Spleen (tissue), 11 donors: Measurements from ENCODE around the gene AMHR2. TPM values are rescaled to one million over a fixed set of nuclear protein-coding genes. Genes with fewer than 3 reads are reported as not detected.
"Not testable (repeated sequence)": the region's sequence is repeated elsewhere in the genome, so short reads cannot be mapped to it uniquely, and the experiment has no call there.

Source experiments
- DNase-seq: peaks from one replicate; pipeline ENCODE4 v3.0.0-alpha.2; 2020
- H3K27ac ChIP-seq, 8 donors: fragments of 200-600 bp; sonication (generic) in 7 of 8; 1 replicate in 4 of 8; 2 replicates in 4 of 8; pipeline versions ENCODE4 v1.5.0 to v1.8.0; 2016 to 2021; ENCODE audit warnings: inconsistent platforms in 4 of 8, mild to moderate bottlenecking in 4 of 8, moderate library complexity in 1 of 8
- H3K27me3 ChIP-seq, 7 donors: fragments of 200-600 bp; sonication (generic) in 6 of 7; replicated peaks in 1 of 7; 1 replicate in 4 of 7; 2 replicates in 3 of 7; pipeline versions ENCODE4 v1.5.0 to v1.8.0; 2016 to 2021; ENCODE audit warnings: inconsistent platforms in 3 of 7, mild to moderate bottlenecking in 1 of 7
- H3K36me3 ChIP-seq, 6 donors: fragments of 200-600 bp; sonication (generic) in 5 of 6; 1 replicate in 4 of 6; 2 replicates in 2 of 6; pipeline versions ENCODE4 v1.5.0 to v1.8.0; 2016 to 2021; ENCODE audit warnings: inconsistent platforms in 2 of 6
- H3K4me1 ChIP-seq, 6 donors: fragments of 200-600 bp; sonication (generic) in 5 of 6; 1 replicate in 3 of 6; 2 replicates in 3 of 6; pipeline versions ENCODE4 v1.5.0 to v1.8.0; 2016 to 2021; ENCODE audit warnings: inconsistent platforms in 3 of 6
- H3K4me3 ChIP-seq, 8 donors: fragments of 200-600 bp; sonication (generic) in 7 of 8; 1 replicate in 4 of 8; 2 replicates in 4 of 8; pipeline versions ENCODE4 v1.5.0 to v1.8.0; 2016 to 2021; ENCODE audit warnings: inconsistent platforms in 4 of 8, mild to moderate bottlenecking in 4 of 8, moderate library complexity in 2 of 8
- H3K9me3 ChIP-seq, 8 donors: fragments of 200-600 bp; sonication (generic) in 7 of 8; 1 replicate in 4 of 8; 2 replicates in 4 of 8; pipeline versions ENCODE4 v1.5.0 to v1.8.0; 2016 to 2021; ENCODE audit warnings: inconsistent platforms in 4 of 8
- POLR2A ChIP-seq, 3 donors: fragments of 450-650 bp; IDR thresholded peaks; one replicate each; pipeline ENCODE4 v1.5.1; 2017; ENCODE audit warnings: antibody characterized with exemption in 3 of 3, mild to moderate bottlenecking in 1 of 3
- POLR2AphosphoS5 ChIP-seq, 3 donors: sonication (generic); formaldehyde crosslinking; IDR thresholded peaks; one replicate each; pipeline ENCODE4 v1.5.1; 2017; ENCODE audit warnings: antibody characterized with exemption in 3 of 3
- WGBS, 5 donors: extraction: QIAGEN DNeasy Blood & Tissue Kit in 3 of 5; methylation state at CpG; one replicate each; pipeline versions ENCODE4 v1.1.5 to v1.1.7; 2013 to 2018; 5-methylcytosine and 5-hydroxymethylcytosine counted together
- intact Hi-C: fragments of 100-400 bp; cut with DNase I; formaldehyde crosslinking; loops from one replicate; pipeline ENCODE4 v1.15.0; 2023; ENCODE audit warnings: low total_unique reads
- polyA plus RNA-seq, 3 donors: library from polyadenylated mRNA; stranded (reverse); fragments of 200-250 nt; gene quantifications; one replicate each; pipeline ENCODE4 v1.2.1, GENCODE V29; 2013
- total RNA-seq, 7 donors: library from RNA; depleted of rRNA in 3 of 7; stranded (reverse); fragments of >200 nt in 3 of 7; fragmentation: NEBNext Ultra II Directional in 4 of 7; extraction: Animal tissue kit (Norgen Biotek cat#: 25700) in 4 of 7; gene quantifications; one replicate each; pipeline versions ENCODE4 v1.1.0 to v1.2.1, GENCODE V29; 2016 to 2021
- TF ChIP-seq, protein P1 (sequence below), 11 experiments: fragments of 200-600 bp in 7 of 11; fragments of 450-650 bp in 4 of 11; sonication (generic) in 4 of 11; IDR thresholded peaks in 8 of 11; conservative IDR thresholded peaks in 3 of 11; 1 replicate in 7 of 11; 2 replicates in 4 of 11; pipeline versions ENCODE4 v1.4.0 to v1.8.0; 2016 to 2021; ENCODE audit warnings: antibody characterized with exemption in 11 of 11, inconsistent platforms in 4 of 11, mild to moderate bottlenecking in 1 of 11
- donor health status: healthy with polysubstance abuse.
- donor health status: DM: no; HTN: no; CAD: no; lungs with moderate emphysema.
- donor health status: DM: no; HTN: no; CAD: no.
- donor health status: Bipolar disorder and iron deficiency.
- donor health status: healthy.
- donor health status: DM: no; HTN: no; CAD: no.
- donor health status: DM: yes; HTN: yes; CAD: no.

Gene AMHR2
- total and polyA plus RNA-seq, 10 donors: 1.2 to 20.6 (median 7.9) TPM

DNA sequence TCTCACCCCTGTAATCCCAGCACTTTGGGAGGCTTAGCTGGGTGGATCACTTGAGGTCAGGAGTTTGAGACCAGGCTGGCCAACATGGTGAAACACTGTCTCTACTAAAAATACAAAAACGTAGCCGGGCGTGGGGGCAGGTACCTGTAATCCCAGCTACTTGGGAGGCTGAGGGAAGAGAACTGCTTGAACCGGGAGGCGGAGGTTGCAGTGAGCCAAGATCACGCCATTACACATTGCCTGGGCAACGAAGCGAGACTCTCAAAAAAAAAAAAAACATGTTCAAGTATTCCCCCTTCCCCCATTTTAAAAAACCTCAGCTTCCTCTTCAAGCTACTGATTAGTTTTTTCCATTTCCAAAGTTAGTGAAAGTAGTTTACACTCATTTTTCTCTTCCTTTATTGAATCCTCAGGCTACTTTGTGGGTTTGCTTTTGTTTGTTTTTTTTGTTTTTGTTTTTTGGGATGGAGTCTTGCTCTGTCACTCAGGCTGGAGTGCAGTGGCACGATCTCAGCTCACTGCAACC lies 6.3 kb upstream of the AMHR2 start:
- 38 to 64% (median 43%) methylated on average over 9 of the region's 9 CpGs for WGBS, 5 donors
- peaks cover 22 to 87% (median 54%) of the 10 kb centered on the region in 6 donors for H3K4me1 ChIP-seq
- intact Hi-C loops: loop anchor here (5.0 kb wide), 1 partner anchor 65 kb away; no protein-coding TSS in a partner anchor

DNA sequence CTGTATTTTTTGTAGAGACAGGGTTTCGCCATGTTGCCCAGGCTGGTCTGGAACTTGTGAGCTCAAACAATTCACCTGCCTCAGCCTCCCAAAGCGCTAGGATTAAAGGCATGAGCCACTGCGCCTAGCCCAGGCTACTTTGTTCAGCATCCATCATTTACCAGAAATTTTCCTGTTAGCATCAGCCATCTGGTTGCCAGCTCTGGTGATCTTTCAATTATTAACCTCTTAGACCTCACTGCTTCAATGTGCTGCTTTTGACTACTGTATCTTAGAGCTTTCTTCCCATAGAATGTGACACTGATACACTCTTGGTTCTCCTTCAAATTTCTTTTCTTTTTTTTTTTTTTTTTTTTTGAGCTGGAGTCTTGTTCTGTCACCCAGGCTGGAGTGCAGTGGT lies 5.4 kb upstream of the AMHR2 start:
- DNase-seq: no peak
- Histone ChIP-seq H3K27me3 (no peaks in the 10 kb centered on the region), H3K36me3 (peaks cover 0 to 15% (median 2%) of the 10 kb centered on the region in 6 donors), H3K9me3 (no peaks in the 10 kb centered on the region), H3K4me3 (no peak overlapping the region), H3K4me1 (peaks cover 15 to 78% (median 46%) of the 10 kb centered on the region in 6 donors), H3K27ac (no peak overlapping the region)
- intact Hi-C loops: loop anchor here (5.0 kb wide), 1 partner anchor 66 kb away; no protein-coding TSS in a partner anchor
- TF ChIP-seq POLR2A (IDR thresholded peaks at IDR 0.05) (no peak), POLR2AphosphoS5 (IDR thresholded peaks at IDR 0.05) (no peak)
- TF ChIP-seq, protein P1, sequence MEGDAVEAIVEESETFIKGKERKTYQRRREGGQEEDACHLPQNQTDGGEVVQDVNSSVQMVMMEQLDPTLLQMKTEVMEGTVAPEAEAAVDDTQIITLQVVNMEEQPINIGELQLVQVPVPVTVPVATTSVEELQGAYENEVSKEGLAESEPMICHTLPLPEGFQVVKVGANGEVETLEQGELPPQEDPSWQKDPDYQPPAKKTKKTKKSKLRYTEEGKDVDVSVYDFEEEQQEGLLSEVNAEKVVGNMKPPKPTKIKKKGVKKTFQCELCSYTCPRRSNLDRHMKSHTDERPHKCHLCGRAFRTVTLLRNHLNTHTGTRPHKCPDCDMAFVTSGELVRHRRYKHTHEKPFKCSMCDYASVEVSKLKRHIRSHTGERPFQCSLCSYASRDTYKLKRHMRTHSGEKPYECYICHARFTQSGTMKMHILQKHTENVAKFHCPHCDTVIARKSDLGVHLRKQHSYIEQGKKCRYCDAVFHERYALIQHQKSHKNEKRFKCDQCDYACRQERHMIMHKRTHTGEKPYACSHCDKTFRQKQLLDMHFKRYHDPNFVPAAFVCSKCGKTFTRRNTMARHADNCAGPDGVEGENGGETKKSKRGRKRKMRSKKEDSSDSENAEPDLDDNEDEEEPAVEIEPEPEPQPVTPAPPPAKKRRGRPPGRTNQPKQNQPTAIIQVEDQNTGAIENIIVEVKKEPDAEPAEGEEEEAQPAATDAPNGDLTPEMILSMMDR (IDR thresholded peaks at IDR 0.05 in 8 of 11, conservative IDR thresholded peaks at IDR 0.05 in 3 of 11): no peak
- 92 to 99% (median 95%) methylated on average over 3 of the region's 3 CpGs for WGBS, 5 donors

More for the DNA sequence above, 6.3 kb upstream of the AMHR2 start:
- not testable (repeated sequence) for H3K9me3 ChIP-seq, H3K4me3 ChIP-seq, H3K27me3 ChIP-seq
- peak; percentile 42 for DNase-seq
- Histone ChIP-seq H3K36me3 (peaks cover 0 to 19% (median 4%) of the 10 kb centered on the region in 6 donors), H3K27ac (peak overlapping the region in 3 of 8 donors; percentile 2 to 21 (median 2))

DNA sequence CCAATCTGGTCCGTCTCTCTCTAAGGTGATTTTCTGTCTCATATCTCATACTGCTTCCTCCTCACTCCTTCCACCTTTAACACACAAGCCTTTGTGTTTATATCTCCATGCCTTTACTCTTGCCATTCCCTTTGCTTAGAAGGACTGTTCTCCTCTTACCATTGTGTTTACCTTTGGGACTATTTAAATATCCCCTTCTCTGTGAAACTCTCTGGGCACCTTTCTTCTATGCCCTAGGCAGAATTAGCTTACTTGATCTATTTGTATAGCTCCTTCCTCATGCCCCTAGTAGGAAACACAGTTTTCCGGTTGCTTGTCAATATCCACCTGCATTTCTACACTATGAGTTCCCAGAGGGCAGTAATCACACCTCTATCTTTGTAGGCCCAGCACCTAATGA lies 3.9 kb upstream of the AMHR2 start:
- Histone ChIP-seq H3K36me3 (peaks cover 0 to under 1% (median 0%) of the 10 kb centered on the region in 6 donors), H3K4me1 (peaks cover 4 to 63% (median 34%) of the 10 kb centered on the region in 6 donors), H3K27me3 (no peaks in the 10 kb centered on the region), H3K9me3 (no peaks in the 10 kb centered on the region), H3K4me3 (no peak overlapping the region), H3K27ac (no peak overlapping the region)
- intact Hi-C loops: loop anchor here (5.0 kb wide), 1 partner anchor 67 kb away; no protein-coding TSS in a partner anchor
- WGBS, 5 donors: 88 to 93% (median 92%) methylated on average over 2 of the region's 2 CpGs
- no peak for DNase-seq
- TF ChIP-seq POLR2AphosphoS5 (IDR thresholded peaks at IDR 0.05) (no peak), POLR2A (IDR thresholded peaks at IDR 0.05) (no peak)
- TF ChIP-seq, protein P1 (IDR thresholded peaks at IDR 0.05 in 8 of 11, conservative IDR thresholded peaks at IDR 0.05 in 3 of 11): no peak

DNA sequence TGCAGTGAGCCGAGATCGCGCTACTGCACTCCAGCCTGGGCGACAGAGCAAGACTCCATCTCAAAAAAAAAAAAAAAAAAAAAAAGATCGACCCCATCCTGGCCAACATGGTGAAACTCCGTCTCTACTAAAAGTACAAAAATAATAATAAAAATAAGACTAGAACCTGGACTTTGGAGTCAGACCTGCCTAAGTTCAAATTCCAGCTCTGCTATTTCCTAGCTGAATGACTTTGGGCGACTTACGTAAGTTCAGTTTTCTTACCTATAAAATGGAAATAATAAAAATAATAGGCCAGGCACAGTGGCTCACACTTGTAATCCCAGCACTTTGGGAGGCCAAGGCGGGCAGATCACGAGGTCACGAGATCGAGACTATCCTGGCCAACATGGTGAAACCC lies 1.4 kb upstream of the AMHR2 start:
- H3K27me3 ChIP-seq, H3K36me3 ChIP-seq, H3K27ac ChIP-seq, H3K9me3 ChIP-seq, intact Hi-C loops, H3K4me3 ChIP-seq: not testable (repeated sequence)
- WGBS, 5 donors: 89 to 98% (median 94%) methylated on average over 12 of the region's 12 CpGs
- DNase-seq: peak; percentile 4
- peaks cover 0 to 47% (median 20%) of the 10 kb centered on the region in 6 donors for H3K4me1 ChIP-seq

DNA sequence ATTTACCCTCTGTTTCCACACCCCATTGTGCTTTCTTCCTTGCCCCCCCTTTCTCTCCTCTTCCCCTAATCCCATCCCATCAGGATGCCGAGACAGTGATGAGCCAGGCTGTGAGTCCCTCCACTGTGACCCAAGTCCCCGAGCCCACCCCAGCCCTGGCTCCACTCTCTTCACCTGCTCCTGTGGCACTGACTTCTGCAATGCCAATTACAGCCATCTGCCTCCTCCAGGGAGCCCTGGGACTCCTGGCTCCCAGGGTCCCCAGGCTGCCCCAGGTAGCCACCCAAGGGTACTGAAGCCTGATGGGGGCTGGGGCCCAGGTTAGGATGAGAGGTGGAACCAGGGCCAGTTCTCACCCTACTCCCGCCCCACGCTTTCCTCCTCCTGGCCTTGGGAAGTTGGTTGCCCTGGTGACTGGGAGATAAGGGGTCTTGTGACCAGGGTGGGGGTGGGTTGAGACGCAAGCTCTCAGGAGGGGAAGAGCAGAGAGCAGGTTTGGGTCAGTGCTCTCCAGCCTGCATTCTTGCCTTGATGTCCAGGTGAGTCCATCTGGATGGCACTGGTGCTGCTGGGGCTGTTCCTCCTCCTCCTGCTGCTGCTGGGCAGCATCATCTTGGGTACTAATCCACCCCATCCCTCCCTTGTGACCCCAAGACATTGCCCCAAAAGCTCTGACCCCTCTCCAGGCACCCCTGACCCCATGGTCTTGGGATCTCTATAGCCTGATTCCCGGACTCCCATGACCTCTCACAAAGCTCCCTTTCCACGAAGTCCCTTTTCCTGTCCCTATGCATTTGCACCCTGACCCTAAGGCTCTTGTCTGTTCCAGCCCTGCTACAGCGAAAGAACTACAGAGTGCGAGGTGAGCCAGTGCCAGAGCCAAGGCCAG lies 1.2 kb downstream of the AMHR2 start:
- Histone ChIP-seq H3K27me3 (no peaks in the 10 kb centered on the region), H3K9me3 (no peaks in the 10 kb centered on the region), H3K36me3 (no peaks in the 10 kb centered on the region), H3K4me3 (peak overlapping the region in 5 of 8 donors; percentile 8 to 46 (median 20)), H3K27ac (peak overlapping the region in 6 of 8 donors; percentile 7 to 71 (median 50)), H3K4me1 (peaks cover 0 to 32% (median 12%) of the 10 kb centered on the region in 6 donors)
- TF ChIP-seq, protein P1 (IDR thresholded peaks at IDR 0.05 in 8 of 11, conservative IDR thresholded peaks at IDR 0.05 in 3 of 11): no peak
- peak in 1 of 3 donors; percentile 34 for TF ChIP-seq POLR2AphosphoS5 (IDR thresholded peaks at IDR 0.05)
- WGBS, 5 donors: 65 to 79% (median 74%) methylated on average over 8 to 9 of the region's 9 CpGs
- intact Hi-C loops: no loop called here
- peak; percentile 61 for DNase-seq
